ENCODE data around the gene KTN1.

The KTN1 gene

DNA sequence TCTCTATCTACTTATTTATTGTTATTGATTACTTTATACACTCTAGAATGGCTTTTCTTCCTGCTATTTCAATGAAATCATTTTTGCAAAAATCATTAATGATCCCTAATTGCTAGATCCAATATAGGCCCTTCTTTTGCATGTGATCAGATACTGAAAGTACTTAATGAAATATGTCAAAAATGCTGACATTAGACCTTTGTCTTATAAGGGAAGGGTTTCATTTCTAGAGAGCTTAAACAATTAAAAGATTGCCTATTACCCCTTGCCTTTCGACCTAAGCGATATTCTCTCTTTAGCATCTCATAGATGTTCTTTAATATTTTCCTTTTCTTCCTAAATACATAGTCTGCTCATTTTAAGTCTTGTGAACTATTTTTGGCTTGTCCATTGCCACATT, 101.1 kb downstream of the KTN1 start:
- H3K4me3 ChIP-seq (replicated peaks; ENCODE audit: insufficient read depth, low read length) = no peak overlapping the region
- TF ChIP-seq, protein P1, sequence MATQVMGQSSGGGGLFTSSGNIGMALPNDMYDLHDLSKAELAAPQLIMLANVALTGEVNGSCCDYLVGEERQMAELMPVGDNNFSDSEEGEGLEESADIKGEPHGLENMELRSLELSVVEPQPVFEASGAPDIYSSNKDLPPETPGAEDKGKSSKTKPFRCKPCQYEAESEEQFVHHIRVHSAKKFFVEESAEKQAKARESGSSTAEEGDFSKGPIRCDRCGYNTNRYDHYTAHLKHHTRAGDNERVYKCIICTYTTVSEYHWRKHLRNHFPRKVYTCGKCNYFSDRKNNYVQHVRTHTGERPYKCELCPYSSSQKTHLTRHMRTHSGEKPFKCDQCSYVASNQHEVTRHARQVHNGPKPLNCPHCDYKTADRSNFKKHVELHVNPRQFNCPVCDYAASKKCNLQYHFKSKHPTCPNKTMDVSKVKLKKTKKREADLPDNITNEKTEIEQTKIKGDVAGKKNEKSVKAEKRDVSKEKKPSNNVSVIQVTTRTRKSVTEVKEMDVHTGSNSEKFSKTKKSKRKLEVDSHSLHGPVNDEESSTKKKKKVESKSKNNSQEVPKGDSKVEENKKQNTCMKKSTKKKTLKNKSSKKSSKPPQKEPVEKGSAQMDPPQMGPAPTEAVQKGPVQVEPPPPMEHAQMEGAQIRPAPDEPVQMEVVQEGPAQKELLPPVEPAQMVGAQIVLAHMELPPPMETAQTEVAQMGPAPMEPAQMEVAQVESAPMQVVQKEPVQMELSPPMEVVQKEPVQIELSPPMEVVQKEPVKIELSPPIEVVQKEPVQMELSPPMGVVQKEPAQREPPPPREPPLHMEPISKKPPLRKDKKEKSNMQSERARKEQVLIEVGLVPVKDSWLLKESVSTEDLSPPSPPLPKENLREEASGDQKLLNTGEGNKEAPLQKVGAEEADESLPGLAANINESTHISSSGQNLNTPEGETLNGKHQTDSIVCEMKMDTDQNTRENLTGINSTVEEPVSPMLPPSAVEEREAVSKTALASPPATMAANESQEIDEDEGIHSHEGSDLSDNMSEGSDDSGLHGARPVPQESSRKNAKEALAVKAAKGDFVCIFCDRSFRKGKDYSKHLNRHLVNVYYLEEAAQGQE (IDR thresholded peaks at IDR 0.05; ENCODE audit: insufficient replicate concordance, low read depth) = no peak
- TF ChIP-seq POLR2AphosphoS5 (IDR thresholded peaks at IDR 0.05; ENCODE audit: low read depth) = no peak
- TF ChIP-seq GABPA (IDR thresholded peaks at IDR 0.05; ENCODE audit: low read depth) = no peak
- TF ChIP-seq SPI1 (IDR thresholded peaks at IDR 0.05; ENCODE audit: borderline replicate concordance, low read depth) = no peak
- TF ChIP-seq CTCF (IDR thresholded peaks at IDR 0.05; ENCODE audit: insufficient read depth, low read length) = no peak
- no peak for DNase-seq (ENCODE audit: low read depth in 1 of 2, low spot score in 1 of 2)
- H3K27ac ChIP-seq (replicated peaks) = no peak overlapping the region
- no peaks in the 10 kb centered on the region for H3K27me3 ChIP-seq (ENCODE audit: insufficient read depth, poor library complexity, severe bottlenecking)

- Histone ChIP-seq H3K4me3 (replicated peaks; ENCODE audit: insufficient read depth, low read length) (no peak overlapping the region), H3K27ac (replicated peaks) (no peak overlapping the region), H3K27me3 (ENCODE audit: insufficient read depth, poor library complexity, severe bottlenecking) (no peaks in the 10 kb centered on the region)
- TF ChIP-seq, protein P1 (IDR thresholded peaks at IDR 0.05; ENCODE audit: insufficient replicate concordance, low read depth) = no peak
- TF ChIP-seq POLR2AphosphoS5 (IDR thresholded peaks at IDR 0.05; ENCODE audit: low read depth) (no peak), CTCF (IDR thresholded peaks at IDR 0.05; ENCODE audit: insufficient read depth, low read length) (no peak), SPI1 (IDR thresholded peaks at IDR 0.05; ENCODE audit: borderline replicate concordance, low read depth) (no peak), GABPA (IDR thresholded peaks at IDR 0.05; ENCODE audit: low read depth) (no peak)
- DNase-seq (ENCODE audit: low read depth in 1 of 2, low spot score in 1 of 2) = no peak
Observed at GRCh38 chr14:55684956-55685584, 105.1 kb downstream of the KTN1 start.

DNA sequence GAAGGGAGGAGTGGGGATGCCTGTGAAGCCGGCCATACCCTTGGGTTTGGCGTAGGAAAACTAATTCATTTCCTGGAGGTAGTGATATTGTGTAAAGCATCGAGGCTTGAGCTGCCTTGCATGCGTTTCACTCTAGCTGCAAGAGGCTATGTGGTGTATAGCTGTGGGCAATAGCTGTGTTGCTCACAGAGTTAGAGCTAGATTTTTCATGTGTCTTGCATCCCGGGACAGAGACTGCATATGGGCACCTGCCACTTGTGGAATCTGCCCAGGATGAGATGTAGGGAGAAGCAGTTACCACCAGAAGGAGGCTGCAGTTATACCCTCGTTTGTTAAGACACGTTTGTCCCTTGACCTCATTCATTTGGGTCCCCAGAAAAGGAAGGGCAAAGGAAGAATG, 106.7 kb downstream of the KTN1 start:
- H3K27ac ChIP-seq (replicated peaks) = no peak overlapping the region

More for the DNA sequence above, 106.7 kb downstream of the KTN1 start:
- no peak overlapping the region for H3K4me3 ChIP-seq (replicated peaks; ENCODE audit: insufficient read depth, low read length)
- no peaks in the 10 kb centered on the region for H3K27me3 ChIP-seq (ENCODE audit: insufficient read depth, poor library complexity, severe bottlenecking)
- TF ChIP-seq CTCF (IDR thresholded peaks at IDR 0.05; ENCODE audit: insufficient read depth, low read length) = no peak
- TF ChIP-seq, protein P1 (IDR thresholded peaks at IDR 0.05; ENCODE audit: insufficient replicate concordance, low read depth) = no peak
- TF ChIP-seq POLR2AphosphoS5 (IDR thresholded peaks at IDR 0.05; ENCODE audit: low read depth) = 0 out of 2 replicates have a peak, but pooled peaks have one; percentile 20
- TF ChIP-seq SPI1 (IDR thresholded peaks at IDR 0.05; ENCODE audit: borderline replicate concordance, low read depth) = no peak
- no peak for TF ChIP-seq GABPA (IDR thresholded peaks at IDR 0.05; ENCODE audit: low read depth)
- DNase-seq (ENCODE audit: low read depth in 1 of 2, low spot score in 1 of 2) = no peak
